ENCODE measurements around the gene ASF1B.

DNA sequence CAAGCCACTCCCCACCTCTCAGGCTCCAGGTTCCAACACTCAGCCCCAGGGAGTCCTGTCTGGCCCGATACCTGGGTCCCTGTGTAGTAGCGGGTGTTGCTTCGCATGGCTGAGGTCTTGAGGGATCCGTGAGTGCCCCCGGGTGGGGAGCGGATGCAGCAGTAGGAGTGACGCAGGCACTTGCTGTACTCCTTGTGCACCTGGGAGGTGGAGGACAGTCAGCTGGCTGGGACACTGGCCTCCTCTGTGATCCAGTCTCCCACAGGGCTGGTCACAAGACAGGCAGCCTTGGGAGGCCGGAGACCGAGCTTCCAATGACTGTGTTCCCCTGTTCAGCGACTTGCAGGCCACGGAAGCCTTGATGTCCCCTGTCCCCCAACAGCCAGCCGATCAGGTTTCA is 16.3 kb upstream of the ASF1B start:
- TF ChIP-seq, protein P1, sequence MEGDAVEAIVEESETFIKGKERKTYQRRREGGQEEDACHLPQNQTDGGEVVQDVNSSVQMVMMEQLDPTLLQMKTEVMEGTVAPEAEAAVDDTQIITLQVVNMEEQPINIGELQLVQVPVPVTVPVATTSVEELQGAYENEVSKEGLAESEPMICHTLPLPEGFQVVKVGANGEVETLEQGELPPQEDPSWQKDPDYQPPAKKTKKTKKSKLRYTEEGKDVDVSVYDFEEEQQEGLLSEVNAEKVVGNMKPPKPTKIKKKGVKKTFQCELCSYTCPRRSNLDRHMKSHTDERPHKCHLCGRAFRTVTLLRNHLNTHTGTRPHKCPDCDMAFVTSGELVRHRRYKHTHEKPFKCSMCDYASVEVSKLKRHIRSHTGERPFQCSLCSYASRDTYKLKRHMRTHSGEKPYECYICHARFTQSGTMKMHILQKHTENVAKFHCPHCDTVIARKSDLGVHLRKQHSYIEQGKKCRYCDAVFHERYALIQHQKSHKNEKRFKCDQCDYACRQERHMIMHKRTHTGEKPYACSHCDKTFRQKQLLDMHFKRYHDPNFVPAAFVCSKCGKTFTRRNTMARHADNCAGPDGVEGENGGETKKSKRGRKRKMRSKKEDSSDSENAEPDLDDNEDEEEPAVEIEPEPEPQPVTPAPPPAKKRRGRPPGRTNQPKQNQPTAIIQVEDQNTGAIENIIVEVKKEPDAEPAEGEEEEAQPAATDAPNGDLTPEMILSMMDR (IDR thresholded peaks at IDR 0.05) = no peak
- TF ChIP-seq POLR2A (IDR thresholded peaks at IDR 0.05) = no peak
